ENCODE measurements around the gene LGALS9.

Gene LGALS9

GRCh38 chr17:27608328-27609230 lies 22.4 kb upstream of the LGALS9 start:
- Histone ChIP-seq H3K23ac (ENCODE audit: low read length in 2 of 2) (no peak overlapping the region), H3K9ac (ENCODE audit: low read length) (no peak overlapping the region), H4K91ac (ENCODE audit: low read length) (peak overlapping the region; percentile 5), H2BK12ac (ENCODE audit: low read length in 2 of 2) (no peak overlapping the region), H2AFZ (ENCODE audit: low read depth, low read length) (no peak overlapping the region), H3K27ac (ENCODE audit: low read length, poor library complexity, severe bottlenecking) (no peak overlapping the region), H2BK120ac (ENCODE audit: low read depth, low read length) (no peak overlapping the region), H3K9me3 (ENCODE audit: control insufficient read depth, low read length) (no peaks in the 10 kb centered on the region), H3K36me3 (ENCODE audit: control insufficient read depth in 1 of 2, insufficient read depth in 2 of 2, low read depth in 1 of 2, low read length in 2 of 2) (peaks cover 71 to 78% of the 10 kb centered on the region in 2 experiments), H3K18ac (ENCODE audit: low read depth in 1 of 2, low read length in 2 of 2) (no peak overlapping the region), H3K4ac (ENCODE audit: low read depth in 1 of 2, low read length in 2 of 2) (no peak overlapping the region), H2AK5ac (ENCODE audit: low read length, severe bottlenecking) (no peak overlapping the region), H3K4me2 (ENCODE audit: low read length, poor library complexity, severe bottlenecking) (no peak overlapping the region), H2BK5ac (ENCODE audit: low read depth, low read length, poor library complexity, severe bottlenecking) (no peak overlapping the region), H3K4me1 (ENCODE audit: control insufficient read depth, insufficient read depth, low read depth, low read length) (peaks cover 2% of the 10 kb centered on the region), H3K27me3 (ENCODE audit: control insufficient read depth in 1 of 2, insufficient read depth in 1 of 2, low read length in 2 of 2) (no peaks in the 10 kb centered on the region), H2BK15ac (ENCODE audit: low read depth, poor library complexity, severe bottlenecking) (no peak overlapping the region), H3K4me3 (ENCODE audit: insufficient read depth in 1 of 2, low read depth in 1 of 2, low read length in 2 of 2) (no peak overlapping the region), H3K79me1 (replicated peaks; ENCODE audit: low read length, poor library complexity, severe bottlenecking) (peaks cover 3% of the 10 kb centered on the region), H3K14ac (ENCODE audit: low read length in 2 of 2) (no peak overlapping the region), H4K8ac (ENCODE audit: low read length) (no peak overlapping the region)
- peak; percentile 6 for DNase-seq
- 95% methylated on average over 11 of the region's 11 CpGs for WGBS

GRCh38 chr17:27609611-27610303 lies 21.2 kb upstream of the LGALS9 start:
- Histone ChIP-seq H2BK15ac (ENCODE audit: low read depth, poor library complexity, severe bottlenecking) (no peak overlapping the region), H3K9ac (ENCODE audit: low read length) (no peak overlapping the region), H3K79me1 (replicated peaks; ENCODE audit: low read length, poor library complexity, severe bottlenecking) (no peaks in the 10 kb centered on the region), H4K91ac (ENCODE audit: low read length) (no peak overlapping the region), H3K4ac (ENCODE audit: low read depth in 1 of 2, low read length in 2 of 2) (no peak overlapping the region), H2BK12ac (ENCODE audit: low read length in 2 of 2) (no peak overlapping the region), H3K4me1 (ENCODE audit: control insufficient read depth, insufficient read depth, low read depth, low read length) (peaks cover 2% of the 10 kb centered on the region), H3K14ac (ENCODE audit: low read length in 2 of 2) (no peak overlapping the region), H2BK120ac (ENCODE audit: low read depth, low read length) (no peak overlapping the region), H4K8ac (ENCODE audit: low read length) (no peak overlapping the region), H3K36me3 (ENCODE audit: control insufficient read depth in 1 of 2, insufficient read depth in 2 of 2, low read depth in 1 of 2, low read length in 2 of 2) (peaks cover 63 to 78% of the 10 kb centered on the region in 2 experiments), H3K9me3 (ENCODE audit: control insufficient read depth, low read length) (no peaks in the 10 kb centered on the region), H3K23ac (ENCODE audit: low read length in 2 of 2) (no peak overlapping the region), H3K27me3 (ENCODE audit: control insufficient read depth in 1 of 2, insufficient read depth in 1 of 2, low read length in 2 of 2) (no peaks in the 10 kb centered on the region), H3K4me3 (ENCODE audit: insufficient read depth in 1 of 2, low read depth in 1 of 2, low read length in 2 of 2) (no peak overlapping the region), H3K18ac (ENCODE audit: low read depth in 1 of 2, low read length in 2 of 2) (no peak overlapping the region), H2AFZ (ENCODE audit: low read depth, low read length) (no peak overlapping the region), H3K4me2 (ENCODE audit: low read length, poor library complexity, severe bottlenecking) (no peak overlapping the region), H2BK5ac (ENCODE audit: low read depth, low read length, poor library complexity, severe bottlenecking) (no peak overlapping the region), H2AK5ac (ENCODE audit: low read length, severe bottlenecking) (no peak overlapping the region), H3K27ac (ENCODE audit: low read length, poor library complexity, severe bottlenecking) (no peak overlapping the region)
- WGBS, result 86% methylated on average over 11 of the region's 11 CpGs
- peak; percentile 33 for DNase-seq

GRCh38 chr17:27610304-27610677 lies 20.7 kb upstream of the LGALS9 start:
- 98% methylated on average over 2 of the region's 4 CpGs for WGBS
- no peaks in the 10 kb centered on the region for H3K9me3 ChIP-seq (ENCODE audit: control insufficient read depth, low read length)
- no peak overlapping the region for H3K4ac ChIP-seq (ENCODE audit: low read depth in 1 of 2, low read length in 2 of 2)
- H3K4me1 ChIP-seq (ENCODE audit: control insufficient read depth, insufficient read depth, low read depth, low read length), result peaks cover 2% of the 10 kb centered on the region
- H4K8ac ChIP-seq (ENCODE audit: low read length), result no peak overlapping the region
- H2BK12ac ChIP-seq (ENCODE audit: low read length in 2 of 2), result no peak overlapping the region
- H3K27ac ChIP-seq (ENCODE audit: low read length, poor library complexity, severe bottlenecking), result no peak overlapping the region
- H3K36me3 ChIP-seq (ENCODE audit: control insufficient read depth in 1 of 2, insufficient read depth in 2 of 2, low read depth in 1 of 2, low read length in 2 of 2), result peaks cover 62 to 78% of the 10 kb centered on the region in 2 experiments
- H3K4me2 ChIP-seq (ENCODE audit: low read length, poor library complexity, severe bottlenecking), result no peak overlapping the region
- H3K23ac ChIP-seq (ENCODE audit: low read length in 2 of 2), result no peak overlapping the region
- no peaks in the 10 kb centered on the region for H3K79me1 ChIP-seq (replicated peaks; ENCODE audit: low read length, poor library complexity, severe bottlenecking)
- no peak overlapping the region for H2AK5ac ChIP-seq (ENCODE audit: low read length, severe bottlenecking)
- H2BK15ac ChIP-seq (ENCODE audit: low read depth, poor library complexity, severe bottlenecking), result no peak overlapping the region
- H2BK5ac ChIP-seq (ENCODE audit: low read depth, low read length, poor library complexity, severe bottlenecking), result no peak overlapping the region
- H4K91ac ChIP-seq (ENCODE audit: low read length), result no peak overlapping the region
- H2AFZ ChIP-seq (ENCODE audit: low read depth, low read length), result no peak overlapping the region
- no peak overlapping the region for H3K9ac ChIP-seq (ENCODE audit: low read length)
- H2BK120ac ChIP-seq (ENCODE audit: low read depth, low read length), result no peak overlapping the region
- no peaks in the 10 kb centered on the region for H3K27me3 ChIP-seq (ENCODE audit: control insufficient read depth in 1 of 2, insufficient read depth in 1 of 2, low read length in 2 of 2)
- DNase-seq, result no peak
- no peak overlapping the region for H3K18ac ChIP-seq (ENCODE audit: low read depth in 1 of 2, low read length in 2 of 2)
- no peak overlapping the region for H3K4me3 ChIP-seq (ENCODE audit: insufficient read depth in 1 of 2, low read depth in 1 of 2, low read length in 2 of 2)
- H3K14ac ChIP-seq (ENCODE audit: low read length in 2 of 2), result no peak overlapping the region

GRCh38 chr17:27612160-27612770 lies 18.7 kb upstream of the LGALS9 start:
- H3K27ac ChIP-seq (ENCODE audit: low read length, poor library complexity, severe bottlenecking), result no peak overlapping the region
- H2BK5ac ChIP-seq (ENCODE audit: low read depth, low read length, poor library complexity, severe bottlenecking), result no peak overlapping the region
- no peak overlapping the region for H2BK12ac ChIP-seq (ENCODE audit: low read length in 2 of 2)
- no peak overlapping the region for H3K4ac ChIP-seq (ENCODE audit: low read depth in 1 of 2, low read length in 2 of 2)
- H2BK15ac ChIP-seq (ENCODE audit: low read depth, poor library complexity, severe bottlenecking), result no peak overlapping the region
- no peak overlapping the region for H3K18ac ChIP-seq (ENCODE audit: low read depth in 1 of 2, low read length in 2 of 2)
- H3K79me1 ChIP-seq (replicated peaks; ENCODE audit: low read length, poor library complexity, severe bottlenecking), result no peaks in the 10 kb centered on the region
- no peak overlapping the region for H3K14ac ChIP-seq (ENCODE audit: low read length in 2 of 2)
- H3K9me3 ChIP-seq (ENCODE audit: control insufficient read depth, low read length), result no peaks in the 10 kb centered on the region
- no peak overlapping the region for H3K4me2 ChIP-seq (ENCODE audit: low read length, poor library complexity, severe bottlenecking)
- no peak overlapping the region for H3K9ac ChIP-seq (ENCODE audit: low read length)
- no peaks in the 10 kb centered on the region for H3K27me3 ChIP-seq (ENCODE audit: control insufficient read depth in 1 of 2, insufficient read depth in 1 of 2, low read length in 2 of 2)
- peaks cover 2% of the 10 kb centered on the region for H3K4me1 ChIP-seq (ENCODE audit: control insufficient read depth, insufficient read depth, low read depth, low read length)
- no peak overlapping the region for H4K8ac ChIP-seq (ENCODE audit: low read length)
- H2AFZ ChIP-seq (ENCODE audit: low read depth, low read length), result no peak overlapping the region
- 70% methylated on average over 1 of the region's 3 CpGs for WGBS
- no peak overlapping the region for H3K4me3 ChIP-seq (ENCODE audit: insufficient read depth in 1 of 2, low read depth in 1 of 2, low read length in 2 of 2)
- peak; percentile 24 for DNase-seq
- no peak overlapping the region for H3K23ac ChIP-seq (ENCODE audit: low read length in 2 of 2)
- no peak overlapping the region for H2BK120ac ChIP-seq (ENCODE audit: low read depth, low read length)
- H4K91ac ChIP-seq (ENCODE audit: low read length), result no peak overlapping the region
- no peak overlapping the region for H2AK5ac ChIP-seq (ENCODE audit: low read length, severe bottlenecking)
- H3K36me3 ChIP-seq (ENCODE audit: control insufficient read depth in 1 of 2, insufficient read depth in 2 of 2, low read depth in 1 of 2, low read length in 2 of 2), result peaks cover 62 to 79% of the 10 kb centered on the region in 2 experiments

All from mesenchymal stem cell (in vitro differentiated cells and primary cell).